ENCODE measurements around the gene DERL3. TPM values are rescaled to one million over a fixed set of nuclear protein-coding genes. Genes with fewer than 3 reads are reported as not detected.

Gene DERL3
- total and polyA plus RNA-seq, 2 experiments from 2014 or later: 13.6 to 19.5 TPM

DNA sequence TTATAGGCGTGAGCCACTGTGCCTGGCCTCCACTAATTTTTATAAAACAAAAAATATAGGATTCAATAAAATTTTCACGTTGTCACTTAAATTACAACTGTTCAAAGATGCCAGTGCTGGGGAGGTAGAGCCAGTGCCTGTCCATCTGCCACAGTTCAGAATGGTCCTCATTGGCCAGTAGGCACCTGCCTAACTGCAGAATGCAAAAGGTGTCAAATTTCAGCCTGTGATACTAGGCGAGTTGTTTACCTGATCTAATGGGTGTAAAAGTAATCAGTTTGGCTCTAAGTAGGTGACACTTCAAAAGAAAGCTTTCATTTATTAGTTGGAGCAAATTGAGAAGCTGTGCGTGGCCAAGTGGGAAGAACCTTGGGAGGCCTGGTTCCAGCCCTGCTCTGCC, 49.7 kb downstream of the DERL3 start:
- peak; percentile 58 for DNase-seq (ENCODE audit: low spot score)
- TF ChIP-seq EZH2phosphoT487 (IDR thresholded peaks at IDR 0.05; ENCODE audit: unreplicated experiment) (no peak), ZNF331 (CRISPR knock-in tag; IDR thresholded peaks at IDR 0.05; ENCODE audit: low read depth) (no peak), NANOG (IDR thresholded peaks at IDR 0.05; ENCODE audit: borderline replicate concordance) (no peak), CREB1 (CRISPR knock-in tag; IDR thresholded peaks at IDR 0.05; ENCODE audit: low read depth) (no peak), ZNF114 (CRISPR knock-in tag; IDR thresholded peaks at IDR 0.05) (no peak), CTCF (conservative IDR thresholded peaks at IDR 0.05; ENCODE audit: low read depth in 2 of 2) (no peak), REST (IDR thresholded peaks at IDR 0.05; ENCODE audit: unreplicated experiment) (no peak), STAT1 (IDR thresholded peaks at IDR 0.05; ENCODE audit: unreplicated experiment) (no peak), EZH2 (IDR thresholded peaks at IDR 0.05; ENCODE audit: low read depth, unreplicated experiment) (no peak), JUNB (IDR thresholded peaks at IDR 0.05; ENCODE audit: unreplicated experiment) (no peak), POLR2AphosphoS5 (IDR thresholded peaks at IDR 0.05; ENCODE audit: low read depth) (no peak)
- TF ChIP-seq, protein P1, sequence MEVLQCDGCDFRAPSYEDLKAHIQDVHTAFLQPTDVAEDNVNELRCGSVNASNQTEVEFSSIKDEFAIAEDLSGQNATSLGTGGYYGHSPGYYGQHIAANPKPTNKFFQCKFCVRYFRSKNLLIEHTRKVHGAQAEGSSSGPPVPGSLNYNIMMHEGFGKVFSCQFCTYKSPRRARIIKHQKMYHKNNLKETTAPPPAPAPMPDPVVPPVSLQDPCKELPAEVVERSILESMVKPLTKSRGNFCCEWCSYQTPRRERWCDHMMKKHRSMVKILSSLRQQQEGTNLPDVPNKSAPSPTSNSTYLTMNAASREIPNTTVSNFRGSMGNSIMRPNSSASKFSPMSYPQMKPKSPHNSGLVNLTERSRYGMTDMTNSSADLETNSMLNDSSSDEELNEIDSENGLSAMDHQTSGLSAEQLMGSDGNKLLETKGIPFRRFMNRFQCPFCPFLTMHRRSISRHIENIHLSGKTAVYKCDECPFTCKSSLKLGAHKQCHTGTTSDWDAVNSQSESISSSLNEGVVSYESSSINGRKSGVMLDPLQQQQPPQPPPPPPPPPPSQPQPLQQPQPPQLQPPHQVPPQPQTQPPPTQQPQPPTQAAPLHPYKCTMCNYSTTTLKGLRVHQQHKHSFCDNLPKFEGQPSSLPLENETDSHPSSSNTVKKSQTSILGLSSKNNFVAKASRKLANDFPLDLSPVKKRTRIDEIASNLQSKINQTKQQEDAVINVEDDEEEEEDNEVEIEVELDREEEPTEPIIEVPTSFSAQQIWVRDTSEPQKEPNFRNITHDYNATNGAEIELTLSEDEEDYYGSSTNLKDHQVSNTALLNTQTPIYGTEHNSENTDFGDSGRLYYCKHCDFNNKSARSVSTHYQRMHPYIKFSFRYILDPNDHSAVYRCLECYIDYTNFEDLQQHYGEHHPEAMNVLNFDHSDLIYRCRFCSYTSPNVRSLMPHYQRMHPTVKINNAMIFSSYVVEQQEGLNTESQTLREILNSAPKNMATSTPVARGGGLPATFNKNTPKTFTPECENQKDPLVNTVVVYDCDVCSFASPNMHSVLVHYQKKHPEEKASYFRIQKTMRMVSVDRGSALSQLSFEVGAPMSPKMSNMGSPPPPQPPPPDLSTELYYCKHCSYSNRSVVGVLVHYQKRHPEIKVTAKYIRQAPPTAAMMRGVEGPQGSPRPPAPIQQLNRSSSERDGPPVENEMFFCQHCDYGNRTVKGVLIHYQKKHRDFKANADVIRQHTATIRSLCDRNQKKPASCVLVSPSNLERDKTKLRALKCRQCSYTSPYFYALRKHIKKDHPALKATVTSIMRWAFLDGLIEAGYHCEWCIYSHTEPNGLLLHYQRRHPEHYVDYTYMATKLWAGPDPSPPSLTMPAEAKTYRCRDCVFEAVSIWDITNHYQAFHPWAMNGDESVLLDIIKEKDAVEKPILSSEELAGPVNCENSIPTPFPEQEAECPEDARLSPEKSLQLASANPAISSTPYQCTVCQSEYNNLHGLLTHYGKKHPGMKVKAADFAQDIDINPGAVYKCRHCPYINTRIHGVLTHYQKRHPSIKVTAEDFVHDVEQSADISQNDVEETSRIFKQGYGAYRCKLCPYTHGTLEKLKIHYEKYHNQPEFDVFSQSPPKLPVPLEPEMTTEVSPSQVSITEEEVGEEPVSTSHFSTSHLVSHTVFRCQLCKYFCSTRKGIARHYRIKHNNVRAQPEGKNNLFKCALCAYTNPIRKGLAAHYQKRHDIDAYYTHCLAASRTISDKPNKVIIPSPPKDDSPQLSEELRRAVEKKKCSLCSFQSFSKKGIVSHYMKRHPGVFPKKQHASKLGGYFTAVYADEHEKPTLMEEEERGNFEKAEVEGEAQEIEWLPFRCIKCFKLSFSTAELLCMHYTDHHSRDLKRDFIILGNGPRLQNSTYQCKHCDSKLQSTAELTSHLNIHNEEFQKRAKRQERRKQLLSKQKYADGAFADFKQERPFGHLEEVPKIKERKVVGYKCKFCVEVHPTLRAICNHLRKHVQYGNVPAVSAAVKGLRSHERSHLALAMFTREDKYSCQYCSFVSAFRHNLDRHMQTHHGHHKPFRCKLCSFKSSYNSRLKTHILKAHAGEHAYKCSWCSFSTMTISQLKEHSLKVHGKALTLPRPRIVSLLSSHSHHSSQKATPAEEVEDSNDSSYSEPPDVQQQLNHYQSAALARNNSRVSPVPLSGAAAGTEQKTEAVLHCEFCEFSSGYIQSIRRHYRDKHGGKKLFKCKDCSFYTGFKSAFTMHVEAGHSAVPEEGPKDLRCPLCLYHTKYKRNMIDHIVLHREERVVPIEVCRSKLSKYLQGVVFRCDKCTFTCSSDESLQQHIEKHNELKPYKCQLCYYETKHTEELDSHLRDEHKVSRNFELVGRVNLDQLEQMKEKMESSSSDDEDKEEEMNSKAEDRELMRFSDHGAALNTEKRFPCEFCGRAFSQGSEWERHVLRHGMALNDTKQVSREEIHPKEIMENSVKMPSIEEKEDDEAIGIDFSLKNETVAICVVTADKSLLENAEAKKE (CRISPR knock-in tag; IDR thresholded peaks at IDR 0.05): no peak
- TF ChIP-seq, protein P2, sequence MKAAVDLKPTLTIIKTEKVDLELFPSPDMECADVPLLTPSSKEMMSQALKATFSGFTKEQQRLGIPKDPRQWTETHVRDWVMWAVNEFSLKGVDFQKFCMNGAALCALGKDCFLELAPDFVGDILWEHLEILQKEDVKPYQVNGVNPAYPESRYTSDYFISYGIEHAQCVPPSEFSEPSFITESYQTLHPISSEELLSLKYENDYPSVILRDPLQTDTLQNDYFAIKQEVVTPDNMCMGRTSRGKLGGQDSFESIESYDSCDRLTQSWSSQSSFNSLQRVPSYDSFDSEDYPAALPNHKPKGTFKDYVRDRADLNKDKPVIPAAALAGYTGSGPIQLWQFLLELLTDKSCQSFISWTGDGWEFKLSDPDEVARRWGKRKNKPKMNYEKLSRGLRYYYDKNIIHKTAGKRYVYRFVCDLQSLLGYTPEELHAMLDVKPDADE (IDR thresholded peaks at IDR 0.05): no peak
- H3K27me3 Mint-ChIP-seq (ENCODE audit: insufficient read depth, low read depth, poor library complexity): peaks cover 6% of the 10 kb centered on the region
- H3K9me3 Mint-ChIP-seq: no peaks in the 10 kb centered on the region
- Histone ChIP-seq H3K9me2 (ENCODE audit: insufficient read depth) (no peaks in the 10 kb centered on the region), H3K27ac (ENCODE audit: low read depth) (no peak overlapping the region), H3F3A (replicated peaks; ENCODE audit: low read depth) (0 out of 2 replicates have a peak, but pooled peaks cover 15% of the 10 kb centered on the region), H2AFZ (no peak overlapping the region), H3K4me2 (peak overlapping the region; percentile 97), H3K4me3 (no peak overlapping the region; the same call in 1 of the 2 replicates), H3K36me3 (ENCODE audit: insufficient read depth) (peaks cover 3% of the 10 kb centered on the region; the same call in 1 of the 2 replicates), H4K20me1 (replicated peaks; ENCODE audit: insufficient read depth) (peaks cover 34% of the 10 kb centered on the region), H3K4me1 (ENCODE audit: insufficient read depth) (peaks cover 27% of the 10 kb centered on the region), H3K79me2 (replicated peaks; ENCODE audit: insufficient read depth) (peaks cover 58% of the 10 kb centered on the region), H3K27me3 (ENCODE audit: insufficient read depth) (no peaks in the 10 kb centered on the region)
- peaks cover 30% of the 10 kb centered on the region for H3K36me3 Mint-ChIP-seq (ENCODE audit: low read depth)
- peak overlapping the region; percentile 18 for H3K4me3 Mint-ChIP-seq
- peak; percentile 20 for ATAC-seq
- peaks cover 26% of the 10 kb centered on the region for H3K4me1 Mint-ChIP-seq
- no peak overlapping the region for H3K27ac Mint-ChIP-seq

All from GM23338 (cell line).